ENCODE results near the gene STK38L. TPM values are rescaled to one million over a fixed set of nuclear protein-coding genes. Genes with fewer than 3 reads are reported as not detected.
A peak's percentile ranks its signal among the peaks of the same experiment; 100 is the strongest.

Gene STK38L
- total RNA-seq, 1 donor from 2014 or later = 115 TPM

DNA sequence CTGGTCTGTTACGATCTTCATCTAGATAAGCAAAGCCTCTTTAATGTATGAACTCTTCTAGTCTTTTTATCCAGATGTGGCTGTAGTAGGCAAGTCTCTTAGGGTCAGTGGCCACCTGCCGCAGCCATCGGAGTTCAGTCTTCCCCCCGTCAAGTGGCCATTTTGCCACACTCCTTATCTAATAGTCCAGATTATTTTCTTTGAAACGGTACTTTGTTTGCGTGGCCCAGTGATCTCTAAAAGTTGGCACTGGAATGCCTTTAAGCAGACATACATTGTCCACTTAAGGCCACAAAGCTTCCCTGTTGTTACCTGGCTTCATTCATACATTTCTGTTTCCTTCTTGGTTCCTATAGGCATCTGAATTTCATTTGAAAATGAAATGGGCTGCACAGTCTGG lies 52.6 kb downstream of the STK38L start:
- no peak overlapping the region for H3K4me3 ChIP-seq (ENCODE audit: insufficient read depth, low read depth, low read length)
- peaks cover 13% of the 10 kb centered on the region for H3K4me1 ChIP-seq (ENCODE audit: insufficient read depth, low read length)
- Mint-ChIP-seq H3K9me3 (ENCODE audit: unreplicated experiment) (no peaks in the 10 kb centered on the region), H3K4me1 (ENCODE audit: low read depth, unreplicated experiment) (peaks cover 20% of the 10 kb centered on the region), H3K27ac (ENCODE audit: unreplicated experiment) (no peak overlapping the region), H3K4me3 (ENCODE audit: unreplicated experiment) (no peak overlapping the region), H3K27me3 (ENCODE audit: low read depth, unreplicated experiment) (no peaks in the 10 kb centered on the region), H3K36me3 (ENCODE audit: low read depth, unreplicated experiment) (peaks cover 24% of the 10 kb centered on the region)
- H3K27me3 ChIP-seq (ENCODE audit: insufficient read depth, low read length) = no peaks in the 10 kb centered on the region
- TF ChIP-seq EZH2 (IDR thresholded peaks at IDR 0.05; ENCODE audit: insufficient read depth, low read length) (no peak), CTCF (IDR thresholded peaks at IDR 0.05; ENCODE audit: insufficient read depth, low read depth, low read length) (no peak)
- FAIRE-seq = no peak
- no peak overlapping the region for H3K27ac ChIP-seq (ENCODE audit: low read depth, low read length)
- no peak for DNase-seq (ENCODE audit: low read depth)
- H2AFZ ChIP-seq (ENCODE audit: low read depth, low read length) = no peak overlapping the region
- peaks cover 25% of the 10 kb centered on the region for H3K36me3 ChIP-seq (ENCODE audit: insufficient read depth, low read length)
- no peaks in the 10 kb centered on the region for H3K9me3 ChIP-seq (ENCODE audit: insufficient read depth, low read depth, low read length)
- no peak overlapping the region for H3K4me2 ChIP-seq (ENCODE audit: low read length)
- peaks cover 79% of the 10 kb centered on the region for H3K79me2 ChIP-seq (ENCODE audit: insufficient read depth, low read length)
- H3K9ac ChIP-seq (ENCODE audit: low read length) = no peak overlapping the region
- H4K20me1 ChIP-seq (ENCODE audit: insufficient read depth, low read length) = peaks cover 70% of the 10 kb centered on the region

- H3K9ac ChIP-seq (ENCODE audit: low read length) = no peak overlapping the region
- peaks cover 15% of the 10 kb centered on the region for H3K4me1 Mint-ChIP-seq (ENCODE audit: low read depth, unreplicated experiment)
- DNase-seq (ENCODE audit: low read depth) (no peak), FAIRE-seq (no peak)
- no peak overlapping the region for H3K4me3 Mint-ChIP-seq (ENCODE audit: unreplicated experiment)
- no peaks in the 10 kb centered on the region for H3K9me3 ChIP-seq (ENCODE audit: insufficient read depth, low read depth, low read length)
- H3K4me1 ChIP-seq (ENCODE audit: insufficient read depth, low read length) = peaks cover 8% of the 10 kb centered on the region
- H3K27ac Mint-ChIP-seq (ENCODE audit: unreplicated experiment) = no peak overlapping the region
- no peak overlapping the region for H2AFZ ChIP-seq (ENCODE audit: low read depth, low read length)
- H3K36me3 Mint-ChIP-seq (ENCODE audit: low read depth, unreplicated experiment) = peaks cover 24% of the 10 kb centered on the region
- no peak overlapping the region for H3K4me3 ChIP-seq (ENCODE audit: insufficient read depth, low read depth, low read length)
- no peaks in the 10 kb centered on the region for H3K9me3 Mint-ChIP-seq (ENCODE audit: unreplicated experiment)
- H3K27ac ChIP-seq (ENCODE audit: low read depth, low read length) = no peak overlapping the region
- no peaks in the 10 kb centered on the region for H3K27me3 ChIP-seq (ENCODE audit: insufficient read depth, low read length)
- peaks cover 25% of the 10 kb centered on the region for H3K36me3 ChIP-seq (ENCODE audit: insufficient read depth, low read length)
- no peaks in the 10 kb centered on the region for H3K27me3 Mint-ChIP-seq (ENCODE audit: low read depth, unreplicated experiment)
- peaks cover 66% of the 10 kb centered on the region for H4K20me1 ChIP-seq (ENCODE audit: insufficient read depth, low read length)
- no peak overlapping the region for H3K4me2 ChIP-seq (ENCODE audit: low read length)
- TF ChIP-seq CTCF (IDR thresholded peaks at IDR 0.05; ENCODE audit: insufficient read depth, low read depth, low read length) (no peak), EZH2 (IDR thresholded peaks at IDR 0.05; ENCODE audit: insufficient read depth, low read length) (no peak)
- H3K79me2 ChIP-seq (ENCODE audit: insufficient read depth, low read length) = peaks cover 78% of the 10 kb centered on the region
These were observed 53.5 kb downstream of the STK38L start for GRCh38 chr12:27297566-27297965.

DNA sequence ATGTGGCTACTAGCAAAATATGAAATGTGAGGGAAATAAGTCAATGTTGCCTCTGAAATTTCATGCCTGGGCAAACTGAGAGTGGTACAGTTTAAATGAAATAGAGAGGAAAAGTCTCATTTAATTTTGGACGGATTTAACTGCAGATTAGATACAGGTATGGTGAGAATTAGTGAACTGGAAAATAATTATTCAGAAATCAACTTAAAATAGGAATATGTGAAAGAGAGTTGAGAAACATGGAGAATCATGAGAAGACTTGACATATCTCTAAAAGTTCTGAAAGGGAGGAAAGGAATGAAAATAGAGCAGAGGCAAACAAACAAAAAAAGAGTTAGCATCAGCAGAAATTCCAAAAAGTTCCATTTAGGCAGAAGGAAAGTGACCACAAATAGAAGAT lies 55.0 kb downstream of the STK38L start:
- Mint-ChIP-seq H3K36me3 (ENCODE audit: low read depth, unreplicated experiment) (peaks cover 26% of the 10 kb centered on the region), H3K4me3 (ENCODE audit: unreplicated experiment) (no peak overlapping the region), H3K27ac (ENCODE audit: unreplicated experiment) (peak overlapping the region; percentile 14), H3K4me1 (ENCODE audit: low read depth, unreplicated experiment) (peaks cover 15% of the 10 kb centered on the region), H3K27me3 (ENCODE audit: low read depth, unreplicated experiment) (no peaks in the 10 kb centered on the region), H3K9me3 (ENCODE audit: unreplicated experiment) (no peaks in the 10 kb centered on the region)
- no peak overlapping the region for H3K4me3 ChIP-seq (ENCODE audit: insufficient read depth, low read depth, low read length)
- peaks cover 59% of the 10 kb centered on the region for H4K20me1 ChIP-seq (ENCODE audit: insufficient read depth, low read length)
- H3K27me3 ChIP-seq (ENCODE audit: insufficient read depth, low read length) = no peaks in the 10 kb centered on the region
- TF ChIP-seq EZH2 (IDR thresholded peaks at IDR 0.05; ENCODE audit: insufficient read depth, low read length) = no peak
- no peak overlapping the region for H3K9ac ChIP-seq (ENCODE audit: low read length)
- FAIRE-seq = no peak
- no peak overlapping the region for H3K4me2 ChIP-seq (ENCODE audit: low read length)
- peaks cover 4% of the 10 kb centered on the region for H3K4me1 ChIP-seq (ENCODE audit: insufficient read depth, low read length)
- peaks cover 63% of the 10 kb centered on the region for H3K79me2 ChIP-seq (ENCODE audit: insufficient read depth, low read length)
- H3K36me3 ChIP-seq (ENCODE audit: insufficient read depth, low read length) = peaks cover 30% of the 10 kb centered on the region
- DNase-seq (ENCODE audit: low read depth) = no peak
- no peak overlapping the region for H3K27ac ChIP-seq (ENCODE audit: low read depth, low read length)
- H2AFZ ChIP-seq (ENCODE audit: low read depth, low read length) = no peak overlapping the region
- no peaks in the 10 kb centered on the region for H3K9me3 ChIP-seq (ENCODE audit: insufficient read depth, low read depth, low read length)

All from astrocyte (in vitro differentiated cells and primary cell).